NCI-H2107 (cell line): ENCODE measurements around the gene GATA2.

Experiments
- DNase-seq: peaks from one replicate; lab custom pipeline; 2025; lab: John Stamatoyannopoulos, UW

The GATA2 gene

GRCh38 chr3:128473737-128474136 lies 19.3 kb downstream of the GATA2 start:
- DNase-seq, result no peak

DNA sequence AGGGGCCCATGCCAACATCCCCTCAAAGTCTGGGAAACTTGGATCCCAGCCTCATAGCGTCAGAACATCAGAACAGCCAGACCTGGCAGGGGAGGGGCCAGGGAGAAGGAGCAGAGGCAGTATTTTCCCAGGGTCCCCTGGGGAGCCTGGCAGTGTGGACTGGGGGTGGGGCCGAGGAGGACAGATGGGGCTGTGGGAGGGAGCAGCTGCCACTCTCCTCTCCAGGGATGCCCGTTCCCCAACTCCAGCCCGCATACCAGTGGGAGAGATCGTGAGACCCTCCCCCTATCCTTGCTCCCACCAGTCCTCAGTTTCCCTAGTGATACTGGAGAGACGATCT lies 19.9 kb downstream of the GATA2 start:
- no peak for DNase-seq

GRCh38 chr3:128472449-128473179 lies 20.4 kb downstream of the GATA2 start:
- no peak for DNase-seq

DNA sequence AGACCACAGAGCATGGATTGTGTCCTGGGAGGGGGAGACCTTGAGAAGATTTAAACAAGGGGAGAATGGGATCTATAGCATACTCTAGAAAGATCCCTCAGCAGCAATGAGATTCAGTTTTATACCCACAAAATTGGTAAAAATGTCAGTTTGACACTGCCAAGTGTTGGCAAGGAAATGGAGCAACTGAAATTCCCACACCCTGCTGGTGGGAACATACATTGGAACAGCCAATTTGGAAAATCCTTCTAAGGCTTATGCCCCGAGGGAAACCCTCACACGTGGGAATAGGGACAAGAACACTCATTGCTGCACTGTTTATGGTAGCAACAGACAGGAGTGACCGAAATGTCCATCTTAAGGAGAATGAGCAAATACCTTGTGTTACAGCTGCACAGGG lies 21.3 kb downstream of the GATA2 start:
- no peak for DNase-seq

- DNase-seq, result no peak
Observed at GRCh38 chr3:128471110-128471509, 21.9 kb downstream of the GATA2 start.

- DNase-seq, result no peak
Observed at GRCh38 chr3:128470134-128470899, 22.7 kb downstream of the GATA2 start.

GRCh38 chr3:128469556-128469955 lies 23.4 kb downstream of the GATA2 start:
- DNase-seq, result no peak

DNA sequence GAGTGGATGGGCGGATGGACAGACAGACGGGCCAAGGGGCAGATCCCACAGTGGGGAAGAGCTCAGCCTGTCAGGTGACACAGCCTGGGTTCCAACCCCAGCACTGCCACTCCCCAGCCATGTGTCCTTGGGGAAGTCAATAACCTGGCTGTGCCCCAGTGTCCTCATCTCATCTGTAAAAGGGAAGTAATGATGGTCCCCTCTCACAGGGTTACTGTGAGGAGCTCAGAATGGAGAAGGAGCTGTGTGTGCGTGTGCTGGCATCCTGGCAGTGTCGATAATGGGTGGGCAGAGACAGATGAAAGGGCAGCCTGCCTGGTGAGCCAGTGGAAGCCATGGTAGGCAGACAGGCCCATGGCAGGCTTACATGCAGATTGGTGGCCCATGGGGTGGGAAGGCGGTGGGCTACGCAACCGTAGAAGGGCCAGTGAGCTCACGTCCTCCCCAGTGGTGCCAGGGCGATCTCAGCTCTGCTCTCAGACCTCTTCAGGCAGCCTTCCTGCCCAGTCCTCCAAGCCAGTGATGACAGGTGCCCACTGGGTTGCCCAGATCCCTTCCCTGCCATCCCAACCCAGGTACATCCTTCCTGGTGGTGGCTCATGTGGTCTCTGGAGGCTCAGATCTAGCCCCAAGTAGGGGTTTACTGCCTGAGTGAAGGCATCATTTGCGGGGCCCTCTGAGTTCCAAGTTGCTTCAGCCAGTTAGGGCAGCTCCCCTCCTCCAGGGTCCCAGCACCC lies 24.0 kb downstream of the GATA2 start:
- no peak for DNase-seq

DNA sequence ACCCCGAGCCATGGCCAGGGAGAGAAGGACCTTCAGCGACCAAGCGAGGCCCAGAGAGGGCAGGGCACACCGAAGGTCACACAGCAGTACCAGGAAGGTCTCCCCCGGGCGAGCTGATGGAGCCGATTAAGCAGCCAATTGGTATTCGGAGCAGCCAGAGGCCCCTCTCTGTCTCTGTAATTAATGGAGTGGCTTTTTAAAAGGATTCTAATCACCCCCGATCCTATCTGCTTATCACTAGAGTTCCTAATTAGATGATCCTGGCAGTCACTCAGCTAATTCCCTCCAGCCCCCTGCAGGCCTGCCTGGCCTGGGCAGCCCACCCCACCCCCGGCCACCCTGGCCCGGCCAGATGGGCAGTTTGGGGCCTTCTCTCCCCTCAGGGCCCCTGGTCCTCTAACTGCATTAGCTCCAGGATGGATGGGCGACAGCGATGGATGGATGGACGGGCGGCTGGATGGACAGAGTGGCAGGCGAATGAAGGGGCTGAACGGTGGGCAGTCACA lies 24.7 kb downstream of the GATA2 start:
- no peak for DNase-seq

DNA sequence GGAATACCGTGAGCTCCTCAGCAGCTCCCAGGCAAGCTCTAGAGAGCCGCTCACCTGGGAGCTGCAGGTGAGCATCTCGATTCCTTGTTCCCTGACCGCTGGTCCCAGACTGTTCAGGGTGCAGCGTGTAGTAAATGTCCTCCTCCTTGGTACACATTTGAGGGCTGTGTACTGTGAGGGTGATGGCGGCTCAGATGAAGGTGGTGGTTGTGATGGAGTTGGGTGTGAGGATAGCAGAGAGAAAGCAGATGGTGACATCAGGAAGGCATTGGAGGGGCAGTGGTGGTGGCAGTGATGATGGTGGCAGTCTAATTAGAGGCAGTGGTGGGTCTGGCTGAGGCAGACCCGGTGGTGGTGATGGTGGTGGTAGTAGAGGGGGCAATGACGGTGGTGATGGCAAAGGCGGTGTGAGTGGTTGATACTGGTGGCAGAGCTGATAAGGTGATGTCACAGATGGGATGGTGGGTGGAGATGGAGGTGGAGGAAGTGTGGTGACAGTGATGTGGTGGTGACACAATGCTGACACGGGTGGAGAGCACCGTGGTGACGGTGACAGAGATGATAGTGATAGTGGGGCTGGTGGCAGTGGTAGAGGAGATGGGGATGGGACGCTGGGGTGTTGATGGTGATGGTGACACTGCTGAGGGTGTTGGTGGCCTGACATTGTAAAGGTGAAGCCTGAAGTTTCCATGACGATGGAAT lies 26.0 kb downstream of the GATA2 start, which contains the start of gene DNAJB8:
Gene DNAJB8, minus strand, starts transcription at position 51 of the 702 bp plus-strand sequence. CDS start 3,645 bp downstream, outside the sequence.
- no peak for DNase-seq

DNA sequence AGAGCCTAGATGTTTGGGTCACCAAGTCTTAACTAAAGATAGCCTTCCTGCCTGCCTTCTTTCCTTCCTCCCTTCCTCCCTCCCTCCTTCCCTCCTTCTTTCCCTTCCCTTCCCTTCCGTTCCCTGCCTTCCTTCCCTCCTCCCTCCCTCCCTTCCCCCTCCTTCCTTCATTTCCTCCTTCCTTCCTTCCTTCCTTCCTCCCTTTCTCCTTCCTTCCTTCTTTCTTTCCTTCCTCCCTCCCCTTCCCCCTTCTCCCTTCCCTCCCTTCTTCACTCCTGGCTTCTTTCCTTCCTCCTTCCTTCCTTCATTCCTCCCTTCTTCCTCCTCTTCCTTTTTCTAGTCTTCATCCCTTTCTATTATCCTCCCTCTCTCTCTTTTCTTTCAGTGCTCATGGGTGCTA lies 28.3 kb downstream of the GATA2 start:
- DNase-seq, result no peak

- no peak for DNase-seq
Observed at GRCh38 chr3:128464188-128464587, 28.8 kb downstream of the GATA2 start.

GRCh38 chr3:128463771-128464170 lies 29.2 kb downstream of the GATA2 start:
- no peak for DNase-seq

GRCh38 chr3:128463354-128463753 lies 29.6 kb downstream of the GATA2 start:
- DNase-seq, result no peak

- no peak for DNase-seq
Observed at GRCh38 chr3:128462931-128463330, 30.1 kb downstream of the GATA2 start.

DNA sequence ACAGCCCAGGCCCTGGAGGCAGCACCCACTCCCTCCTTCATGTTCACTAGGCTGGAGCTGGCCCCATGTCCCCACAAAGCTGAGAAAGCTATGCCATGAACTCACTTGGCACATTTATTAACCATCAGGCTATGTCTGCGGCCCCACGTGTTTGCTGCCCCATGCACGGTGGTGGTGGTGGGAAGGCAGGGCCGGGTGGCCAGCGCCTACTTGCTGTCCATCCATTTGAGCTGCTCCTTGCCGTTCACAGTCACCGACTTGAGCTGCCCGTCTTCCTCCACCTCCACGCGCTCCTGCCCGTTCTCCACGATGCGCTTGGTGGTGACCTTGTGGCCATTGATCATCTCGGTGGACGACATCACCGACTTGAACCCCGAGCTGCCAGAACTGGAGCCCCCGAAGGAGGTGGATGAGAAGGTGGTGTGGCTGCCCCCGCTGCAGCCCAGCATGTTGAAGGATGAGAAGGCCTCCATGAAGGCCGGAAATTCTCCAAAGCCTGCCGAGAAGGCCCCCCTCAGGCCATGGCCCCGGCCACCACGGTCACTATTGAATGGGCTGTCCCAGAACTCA lies 30.6 kb downstream of the GATA2 start:
- DNase-seq, result no peak

- DNase-seq, result no peak
Observed at GRCh38 chr3:128461731-128462130, 31.3 kb downstream of the GATA2 start.

- no peak for DNase-seq
Observed at GRCh38 chr3:128459461-128459820, 33.6 kb downstream of the GATA2 start.

DNA sequence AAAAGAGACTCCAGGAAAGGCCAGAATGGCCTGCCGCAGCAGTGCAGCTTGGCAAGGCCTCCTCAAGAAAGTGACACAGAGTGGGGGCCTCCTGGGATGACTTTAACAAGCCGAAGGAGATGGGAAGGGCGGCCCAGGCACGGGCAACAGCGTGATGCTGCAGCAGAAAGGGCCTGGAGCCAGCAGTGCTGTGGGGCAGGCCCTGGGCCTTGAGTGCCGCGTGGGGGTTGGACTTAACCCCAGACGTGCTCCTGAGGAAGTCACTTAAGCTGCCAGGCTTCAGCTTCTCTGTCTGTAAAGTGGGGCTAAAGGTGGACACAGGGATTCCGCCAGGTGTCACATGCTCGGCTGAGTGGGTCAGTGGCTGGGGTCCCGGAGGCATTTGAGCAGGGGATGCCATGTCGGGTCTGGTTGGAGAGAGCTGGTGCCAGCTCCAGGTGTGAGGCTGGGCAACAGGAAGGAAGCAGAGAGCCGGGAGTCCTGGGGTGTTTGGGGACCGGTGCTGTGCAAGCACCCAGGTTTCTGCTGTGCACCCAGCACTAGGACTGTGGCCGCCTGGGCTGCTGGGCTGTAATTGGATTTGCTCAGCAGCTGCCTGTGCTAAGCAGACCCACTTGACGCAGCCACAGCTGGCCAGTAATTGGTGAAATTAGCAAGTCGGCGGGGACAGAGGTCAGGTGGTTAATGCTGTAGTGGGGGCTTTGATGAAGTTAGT lies 34.1 kb downstream of the GATA2 start:
- no peak for DNase-seq

DNA sequence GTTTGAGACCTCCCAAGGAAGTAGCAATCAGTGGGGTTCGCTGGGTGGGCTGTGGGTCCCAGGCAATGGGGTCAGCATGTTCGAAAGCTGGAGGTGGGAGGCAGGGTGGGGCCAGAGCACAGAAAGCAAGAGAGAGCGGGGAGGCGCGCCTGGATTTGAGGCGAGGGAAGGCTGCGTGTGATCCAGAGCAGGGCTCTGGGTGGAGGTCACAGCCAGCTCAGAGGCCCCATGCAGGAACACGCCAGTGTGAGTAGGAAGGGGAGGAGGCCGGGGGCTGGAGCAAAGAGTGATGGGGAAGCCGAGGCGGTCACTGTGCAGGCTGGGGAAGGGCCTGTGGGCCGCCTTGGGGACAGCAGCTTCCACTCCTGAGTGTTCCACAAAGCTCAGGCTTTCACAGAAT lies 35.1 kb downstream of the GATA2 start:
- DNase-seq, result no peak
